ENCODE measurements around the gene MRPL12.
A peak's percentile ranks its signal among the peaks of the same experiment; 100 is the strongest.

The MRPL12 gene

DNA sequence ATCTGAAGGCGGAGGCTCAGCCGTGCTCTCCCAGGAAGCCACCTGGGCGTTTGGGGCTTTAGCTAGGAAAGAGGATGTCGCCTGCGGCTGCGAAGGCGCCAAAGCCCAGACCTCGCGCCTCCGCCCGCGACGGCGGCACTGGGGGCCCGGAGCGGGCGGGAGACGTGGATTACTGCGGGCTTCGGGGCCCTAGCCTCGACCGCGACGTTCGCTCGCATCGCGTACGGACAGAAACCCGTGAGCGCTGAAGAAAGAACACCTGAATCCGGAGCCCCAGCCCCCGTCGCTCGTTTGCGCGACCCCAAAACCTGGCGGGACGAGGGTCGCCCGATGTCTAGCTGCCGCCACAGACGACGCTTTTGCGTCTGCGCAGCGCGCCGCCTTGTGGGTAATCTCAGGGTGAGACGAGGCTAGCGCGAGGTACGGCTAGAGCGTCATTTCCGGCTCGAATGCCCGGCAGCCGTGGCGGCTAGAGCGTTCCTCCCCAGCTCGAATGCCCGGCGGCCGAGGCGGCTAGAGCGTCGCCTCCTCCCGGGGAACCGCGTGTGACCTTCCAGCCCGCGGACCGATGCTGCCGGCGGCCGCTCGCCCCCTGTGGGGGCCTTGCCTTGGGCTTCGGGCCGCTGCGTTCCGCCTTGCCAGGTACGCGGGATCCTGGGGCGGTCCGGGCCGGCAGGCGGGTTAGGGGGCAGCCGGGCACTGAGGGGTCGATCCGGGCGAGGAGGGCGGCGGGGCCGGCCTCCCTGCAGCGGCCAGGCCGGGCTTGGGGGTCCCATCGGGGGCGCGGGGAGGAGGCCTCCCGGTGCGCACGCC lies at the start of gene MRPL12:
Gene MRPL12, plus strand, starts transcription at position 434 of the 813 bp plus-strand sequence. Its CDS starts 135 bp downstream, at position 569.
- Mint-ChIP-seq H3K27me3 (no peaks in the 10 kb centered on the region), H3K4me1 (peaks cover 34% of the 10 kb centered on the region), H3K27ac (ENCODE audit: low read depth) (peak within 1 kb of the TSS; percentile 95), H3K36me3 (ENCODE audit: insufficient read depth) (peaks cover 44% of the 10 kb centered on the region), H3K4me3 (peak within 1 kb of the TSS; percentile 91), H3K9me3 (no peaks in the 10 kb centered on the region)
- DNase-seq (ENCODE audit: low spot score in 2 of 2) (peak; percentile 71 to 78), ATAC-seq (replicated peaks; ENCODE audit: extremely low read depth, poor library complexity, severe bottlenecking) (peak; percentile 89)

DNA sequence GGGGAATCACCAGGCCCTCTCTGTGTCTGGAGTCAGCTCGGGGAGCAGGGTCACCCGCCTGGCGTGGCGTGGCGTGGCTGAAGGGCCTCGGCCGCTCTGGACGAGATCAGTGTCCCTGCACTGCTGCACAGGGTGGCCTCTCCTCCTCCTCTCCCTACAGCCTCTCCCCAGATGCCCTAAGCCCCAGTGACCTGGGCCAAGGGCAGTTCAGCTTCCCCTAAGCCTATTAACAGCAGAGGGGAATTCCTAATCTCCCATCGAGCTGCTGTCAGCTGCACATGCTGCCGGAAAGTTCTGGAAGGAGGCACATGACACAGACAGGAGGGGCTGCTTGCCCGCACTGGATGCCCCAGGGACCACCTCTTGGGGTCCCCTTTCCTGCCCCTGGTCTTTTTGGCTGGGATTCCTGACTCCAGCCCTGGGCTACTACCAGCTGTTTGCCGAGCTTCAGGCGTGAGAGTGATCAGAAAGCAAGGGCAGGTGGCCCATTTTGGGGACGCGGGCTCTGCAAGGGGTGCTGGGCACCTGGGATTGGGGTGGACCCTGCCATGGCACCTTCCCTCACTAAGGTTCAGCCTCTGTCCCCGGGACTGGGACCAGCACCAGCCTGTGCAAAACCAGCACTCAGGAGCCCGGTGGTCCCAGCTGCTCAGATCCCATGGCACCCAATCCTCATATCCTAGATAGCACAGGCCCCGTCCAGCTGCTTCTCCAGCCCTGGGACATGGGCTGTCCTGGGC lies 47.6 kb upstream of the MRPL12 start:
- no peak for DNase-seq (ENCODE audit: low spot score in 2 of 2)
- ATAC-seq (replicated peaks; ENCODE audit: extremely low read depth, poor library complexity, severe bottlenecking), result no peak
- Mint-ChIP-seq H3K27ac (ENCODE audit: low read depth) (no peak overlapping the region), H3K27me3 (peaks cover 20% of the 10 kb centered on the region), H3K4me3 (no peak overlapping the region), H3K36me3 (ENCODE audit: insufficient read depth) (peaks cover 5% of the 10 kb centered on the region), H3K4me1 (no peaks in the 10 kb centered on the region), H3K9me3 (no peaks in the 10 kb centered on the region)

DNA sequence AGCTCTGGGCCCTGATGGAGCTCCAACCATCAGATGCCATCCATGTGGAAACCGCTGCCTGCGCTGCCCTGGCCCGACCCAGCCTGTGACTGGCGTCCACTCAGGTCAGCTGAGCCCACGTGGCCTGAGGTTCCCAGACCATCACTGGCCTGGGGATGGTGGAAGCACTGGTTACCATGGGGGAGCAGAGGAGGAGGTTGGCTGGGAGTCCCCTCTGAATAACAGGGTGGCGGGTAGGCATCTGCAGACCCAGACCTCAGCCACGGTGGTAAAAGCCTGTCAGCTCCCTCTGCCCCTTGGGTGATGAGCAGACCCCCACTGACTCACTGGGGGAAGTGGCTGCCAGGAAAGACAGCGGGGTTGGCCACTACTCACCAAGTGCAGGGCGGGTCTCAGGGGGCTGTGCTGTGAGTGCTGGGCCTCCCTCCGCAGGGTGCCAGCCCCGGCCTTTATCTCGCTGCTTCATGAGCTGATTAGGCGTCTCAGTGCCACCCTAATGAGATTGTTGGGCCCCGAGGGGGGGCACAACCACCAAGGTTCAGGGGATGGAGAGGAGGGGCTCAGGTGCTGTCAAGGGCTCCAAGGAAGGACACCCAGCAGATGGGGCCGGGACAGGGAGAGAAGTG lies 46.9 kb upstream of the MRPL12 start, which contains the start of gene PDE6G:
Gene PDE6G, minus strand, starts transcription at position 425 of the 626 bp plus-strand sequence. CDS start 3,237 bp downstream, outside the sequence.
- H3K27ac Mint-ChIP-seq (ENCODE audit: low read depth), result no peak within 1 kb of the TSS
- peaks cover 5% of the 10 kb centered on the region for H3K36me3 Mint-ChIP-seq (ENCODE audit: insufficient read depth)
- H3K27me3 Mint-ChIP-seq, result peaks cover 20% of the 10 kb centered on the region
- DNase-seq (ENCODE audit: low spot score in 2 of 2), result no peak
- no peaks in the 10 kb centered on the region for H3K4me1 Mint-ChIP-seq
- H3K4me3 Mint-ChIP-seq, result no peak within 1 kb of the TSS
- H3K9me3 Mint-ChIP-seq, result no peaks in the 10 kb centered on the region
- ATAC-seq (replicated peaks; ENCODE audit: extremely low read depth, poor library complexity, severe bottlenecking), result no peak

DNA sequence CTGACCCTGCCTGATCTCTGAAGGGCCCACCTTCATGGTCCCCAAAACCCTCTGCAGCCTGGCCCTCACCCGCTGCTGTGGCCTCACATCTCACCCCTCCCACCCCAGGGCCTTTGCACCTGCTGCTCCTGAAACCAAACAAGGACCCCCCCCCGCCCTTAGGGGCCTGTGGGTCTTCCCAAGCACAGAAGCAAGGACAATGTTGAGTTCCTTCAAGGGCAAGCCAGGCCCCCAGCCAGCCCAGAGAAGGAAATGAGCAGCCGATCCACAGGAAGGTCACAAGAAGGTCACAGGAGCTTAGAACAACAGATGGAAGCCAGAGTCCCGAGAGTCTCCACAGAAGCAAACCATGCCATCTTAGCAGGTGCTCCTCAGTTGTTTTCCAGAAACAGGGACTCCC lies 46.3 kb upstream of the MRPL12 start:
- Mint-ChIP-seq H3K4me1 (no peaks in the 10 kb centered on the region), H3K9me3 (no peaks in the 10 kb centered on the region), H3K27ac (ENCODE audit: low read depth) (no peak overlapping the region), H3K4me3 (no peak overlapping the region), H3K27me3 (peaks cover 15% of the 10 kb centered on the region), H3K36me3 (ENCODE audit: insufficient read depth) (peaks cover 2% of the 10 kb centered on the region)
- DNase-seq (ENCODE audit: low spot score in 2 of 2) (no peak), ATAC-seq (replicated peaks; ENCODE audit: extremely low read depth, poor library complexity, severe bottlenecking) (no peak)

DNA sequence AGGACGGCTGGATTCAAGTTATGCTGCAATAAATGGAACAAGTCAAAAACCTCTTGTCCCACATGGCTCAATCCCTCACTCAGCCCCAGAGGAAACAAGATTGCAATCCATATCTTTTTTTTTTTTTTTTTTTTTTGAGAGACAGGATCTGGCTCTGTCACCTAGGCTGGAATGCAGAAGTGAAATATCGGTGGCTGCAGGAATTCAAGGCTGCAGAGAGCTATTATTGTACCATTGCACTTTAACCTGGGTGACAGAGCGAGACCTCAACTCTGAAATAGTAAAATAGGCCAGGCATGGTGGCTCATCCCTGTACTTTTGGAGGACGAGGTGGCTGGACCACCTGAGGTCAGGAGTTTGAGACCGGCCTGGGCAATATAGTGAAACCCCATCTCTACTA lies 44.1 kb upstream of the MRPL12 start:
- ATAC-seq (replicated peaks; ENCODE audit: extremely low read depth, poor library complexity, severe bottlenecking), result no peak
- Mint-ChIP-seq H3K27me3 (peaks cover under 1% of the 10 kb centered on the region), H3K4me1 (peaks cover 4% of the 10 kb centered on the region), H3K27ac (ENCODE audit: low read depth) (no peak overlapping the region), H3K4me3 (no peak overlapping the region), H3K9me3 (no peaks in the 10 kb centered on the region), H3K36me3 (ENCODE audit: insufficient read depth) (peaks cover 2% of the 10 kb centered on the region)
- DNase-seq (ENCODE audit: low spot score in 2 of 2), result no peak

DNA sequence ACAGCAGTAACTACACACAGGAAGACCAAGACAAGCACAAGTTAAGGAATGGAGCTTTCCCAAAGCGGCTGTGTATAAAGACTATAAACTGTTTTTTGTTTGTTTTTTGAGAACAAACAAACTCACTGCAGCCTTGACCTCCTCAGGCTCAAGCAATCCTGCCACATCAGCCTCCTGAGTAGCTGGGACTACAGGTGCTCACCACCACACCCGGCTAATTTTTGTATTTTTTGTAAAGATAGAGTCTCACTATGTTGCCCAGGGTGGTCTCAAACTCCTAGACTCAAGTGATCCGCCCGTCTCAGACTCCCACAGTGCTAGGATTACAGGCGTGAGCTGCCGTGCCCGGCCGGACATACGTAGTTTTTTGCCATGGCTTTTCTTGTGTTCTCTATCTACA lies 42.7 kb upstream of the MRPL12 start:
- Mint-ChIP-seq H3K4me1 (peaks cover 5% of the 10 kb centered on the region), H3K4me3 (no peak overlapping the region), H3K36me3 (ENCODE audit: insufficient read depth) (peaks cover 2% of the 10 kb centered on the region), H3K9me3 (no peaks in the 10 kb centered on the region), H3K27ac (ENCODE audit: low read depth) (no peak overlapping the region), H3K27me3 (no peaks in the 10 kb centered on the region)
- DNase-seq (ENCODE audit: low spot score in 2 of 2) (no peak), ATAC-seq (replicated peaks; ENCODE audit: extremely low read depth, poor library complexity, severe bottlenecking) (no peak)

DNA sequence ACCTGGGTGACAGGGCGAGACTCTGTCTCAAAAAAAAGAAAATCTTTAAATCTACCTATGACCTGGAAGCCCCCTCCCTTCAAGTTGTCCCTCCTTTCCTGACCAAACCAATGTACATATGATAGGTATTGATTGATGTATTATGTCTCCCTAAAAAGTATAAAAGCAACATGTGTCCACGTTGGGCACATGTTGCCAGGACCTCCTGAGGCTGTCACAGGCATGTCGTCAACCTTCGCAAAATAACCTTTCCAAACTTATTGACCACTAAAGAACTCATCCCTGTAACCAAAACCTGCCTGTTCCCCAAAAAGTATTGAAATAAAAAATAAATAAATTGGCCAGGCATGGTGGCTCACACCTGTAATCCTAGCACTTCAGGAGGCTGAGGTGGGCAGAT lies 41.2 kb upstream of the MRPL12 start:
- no peak overlapping the region for H3K27ac Mint-ChIP-seq (ENCODE audit: low read depth)
- no peak for ATAC-seq (replicated peaks; ENCODE audit: extremely low read depth, poor library complexity, severe bottlenecking)
- no peak for DNase-seq (ENCODE audit: low spot score in 2 of 2)
- H3K36me3 Mint-ChIP-seq (ENCODE audit: insufficient read depth), result peaks cover 7% of the 10 kb centered on the region
- H3K27me3 Mint-ChIP-seq, result no peaks in the 10 kb centered on the region
- H3K9me3 Mint-ChIP-seq, result no peaks in the 10 kb centered on the region
- peaks cover 21% of the 10 kb centered on the region for H3K4me1 Mint-ChIP-seq
- H3K4me3 Mint-ChIP-seq, result no peak overlapping the region

DNA sequence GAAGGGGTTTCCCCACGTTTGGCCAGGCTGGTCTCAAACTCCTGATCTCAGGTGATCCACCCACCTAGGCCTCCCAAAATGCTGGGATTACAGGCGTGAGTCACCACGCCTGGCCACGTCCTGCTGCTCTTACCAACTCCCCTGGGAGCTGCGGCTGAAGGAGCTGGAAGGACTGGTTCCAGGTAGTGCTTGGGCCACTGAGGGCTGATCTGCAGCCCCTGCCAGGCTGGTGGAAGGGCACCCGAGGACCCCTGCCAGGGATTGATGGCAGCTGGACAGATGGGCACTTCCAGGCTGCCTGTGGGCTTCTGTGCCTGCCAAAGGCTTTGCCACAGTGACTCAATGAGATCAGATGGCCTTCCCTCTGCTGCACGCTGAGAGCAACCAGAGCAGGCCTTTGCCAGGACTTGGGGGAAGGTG lies 39.1 kb upstream of the MRPL12 start:
- H3K36me3 Mint-ChIP-seq (ENCODE audit: insufficient read depth), result peaks cover 17% of the 10 kb centered on the region
- H3K27me3 Mint-ChIP-seq, result no peaks in the 10 kb centered on the region
- H3K27ac Mint-ChIP-seq (ENCODE audit: low read depth), result no peak overlapping the region
- ATAC-seq (replicated peaks; ENCODE audit: extremely low read depth, poor library complexity, severe bottlenecking), result no peak
- H3K4me3 Mint-ChIP-seq, result peak overlapping the region; percentile 27
- no peaks in the 10 kb centered on the region for H3K9me3 Mint-ChIP-seq
- DNase-seq (ENCODE audit: low spot score in 2 of 2), result no peak
- peaks cover 35% of the 10 kb centered on the region for H3K4me1 Mint-ChIP-seq

DNA sequence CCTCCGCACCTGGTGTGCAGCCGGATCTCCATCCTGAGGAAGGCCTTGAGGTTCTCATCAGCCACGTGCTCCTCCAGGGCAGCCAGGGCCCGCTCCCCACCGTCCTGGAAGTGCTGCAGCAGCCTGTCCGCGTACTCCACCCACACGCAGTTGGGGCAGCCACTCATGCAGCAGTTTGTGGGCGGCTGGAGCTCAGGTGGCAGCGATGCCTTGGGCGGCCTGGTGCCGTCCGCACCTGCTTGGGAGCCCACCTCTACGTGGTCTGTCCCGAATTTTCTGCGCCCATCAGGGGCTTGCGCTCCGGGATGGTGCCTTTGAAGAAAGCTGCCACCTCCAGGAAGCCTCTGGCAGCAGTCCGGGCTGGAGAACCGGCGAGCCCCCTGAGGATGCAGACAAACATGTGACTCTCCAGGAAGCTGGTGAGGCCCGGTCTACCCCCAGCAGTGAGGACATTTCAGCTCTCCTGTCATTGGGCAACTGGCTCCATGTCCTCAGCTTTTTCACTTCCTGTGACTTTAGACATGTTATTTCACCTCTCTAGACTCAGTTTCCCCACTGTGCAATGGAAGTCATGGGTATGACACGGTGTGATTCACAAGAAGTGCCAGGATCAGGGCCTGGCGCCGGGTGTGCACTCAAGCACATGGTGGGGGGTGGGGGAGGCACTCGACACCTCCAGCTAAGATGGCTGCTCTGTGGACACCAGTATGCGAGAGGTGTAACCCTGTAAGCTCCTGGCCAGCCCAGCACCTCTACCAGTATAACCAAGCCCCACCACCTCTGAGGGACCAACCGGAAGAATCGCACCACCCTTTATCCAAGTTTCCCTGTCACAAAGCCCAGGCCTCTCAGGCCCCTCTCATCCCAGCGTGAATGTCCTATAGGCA lies 37.7 kb upstream of the MRPL12 start:
- Mint-ChIP-seq H3K27ac (ENCODE audit: low read depth) (peak overlapping the region; percentile 93), H3K27me3 (no peaks in the 10 kb centered on the region), H3K9me3 (no peaks in the 10 kb centered on the region), H3K4me3 (peak overlapping the region; percentile 85), H3K36me3 (ENCODE audit: insufficient read depth) (peaks cover 24% of the 10 kb centered on the region), H3K4me1 (peaks cover 35% of the 10 kb centered on the region)
- DNase-seq (ENCODE audit: low spot score in 2 of 2), result no peak
- ATAC-seq (replicated peaks; ENCODE audit: extremely low read depth, poor library complexity, severe bottlenecking), result peak; percentile 25

DNA sequence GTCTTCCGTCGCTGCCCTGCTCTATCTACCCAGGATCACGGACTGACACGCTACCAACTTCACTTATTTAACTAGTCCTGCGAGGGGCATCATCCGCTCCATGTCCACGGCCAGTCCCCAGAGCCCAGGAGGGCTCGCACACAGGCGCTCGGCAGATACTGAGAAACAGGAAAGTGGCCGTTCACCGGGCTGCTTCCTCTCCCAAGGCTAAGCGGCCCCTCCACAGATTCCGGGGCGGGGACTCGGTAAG lies 37.1 kb upstream of the MRPL12 start:
- ATAC-seq (replicated peaks; ENCODE audit: extremely low read depth, poor library complexity, severe bottlenecking), result peak; percentile 19
- H3K36me3 Mint-ChIP-seq (ENCODE audit: insufficient read depth), result peaks cover 25% of the 10 kb centered on the region

DNA sequence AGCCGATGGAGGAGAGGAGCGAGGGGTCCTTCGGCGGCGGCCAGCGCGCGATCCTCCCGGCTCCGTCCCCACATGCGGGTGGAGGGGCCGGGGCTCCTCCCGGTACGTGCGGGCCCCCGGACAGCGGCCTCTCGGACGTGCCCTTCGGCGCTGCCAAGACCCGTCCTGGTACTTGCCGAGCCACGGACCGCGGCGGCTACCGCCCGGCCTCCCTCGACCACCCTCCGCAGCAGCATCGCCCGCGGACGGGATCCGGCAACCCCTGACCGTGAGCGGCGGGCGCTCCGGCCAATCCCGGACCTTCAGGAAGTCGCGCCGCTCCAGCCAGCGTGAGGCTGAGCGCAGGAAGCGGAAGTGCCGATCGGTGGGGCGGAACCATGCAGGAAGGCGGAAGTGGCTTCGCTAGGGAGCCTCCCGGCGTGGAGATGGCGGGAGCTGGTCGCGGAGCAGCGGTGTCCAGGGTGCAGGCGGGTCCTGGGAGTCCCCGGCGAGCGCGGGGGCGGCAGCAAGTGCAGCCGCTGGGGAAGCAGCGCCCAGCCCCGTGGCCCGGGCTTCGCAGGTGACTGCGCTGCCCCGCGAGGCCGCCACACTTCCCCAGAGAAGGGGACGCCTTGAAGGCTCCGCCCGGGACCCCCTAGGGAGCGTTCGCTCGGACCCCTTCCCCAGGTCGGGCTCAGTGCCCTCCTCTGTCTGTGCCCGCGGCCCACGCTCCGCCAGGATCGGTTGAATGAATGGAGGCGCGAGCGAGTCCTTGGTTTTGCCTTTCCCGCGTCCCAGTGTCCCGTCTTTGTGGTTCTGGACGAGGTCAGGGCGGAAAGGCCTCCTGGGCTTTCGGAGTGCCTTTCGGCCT lies 36.6 kb upstream of the MRPL12 start, which contains the start of the genes CCDC137 and OXLD1:
Gene CCDC137, plus strand, starts transcription at position 396 of the 850 bp plus-strand sequence. Its CDS starts 30 bp downstream, at position 426.
Gene OXLD1, minus strand, starts transcription at position 264 of the 850 bp plus-strand sequence. Its CDS starts 28 bp downstream, at position 236.
- Mint-ChIP-seq H3K4me3 (peak within 1 kb of the TSS; percentile 85), H3K4me1 (peaks cover 35% of the 10 kb centered on the region), H3K27ac (ENCODE audit: low read depth) (peak within 1 kb of the TSS; percentile 93), H3K9me3 (no peaks in the 10 kb centered on the region), H3K36me3 (ENCODE audit: insufficient read depth) (peaks cover 28% of the 10 kb centered on the region), H3K27me3 (no peaks in the 10 kb centered on the region)
- ATAC-seq (replicated peaks; ENCODE audit: extremely low read depth, poor library complexity, severe bottlenecking) (peak; percentile 92), DNase-seq (ENCODE audit: low spot score in 2 of 2) (peak; percentile 82 to 84)

More for the DNA sequence above, 37.1 kb upstream of the MRPL12 start:
- H3K4me3 Mint-ChIP-seq, result peak overlapping the region; percentile 85
- no peaks in the 10 kb centered on the region for H3K27me3 Mint-ChIP-seq
- H3K9me3 Mint-ChIP-seq, result no peaks in the 10 kb centered on the region
- DNase-seq (ENCODE audit: low spot score in 2 of 2), result peak in 1 of 2 donors; percentile 27
- peaks cover 35% of the 10 kb centered on the region for H3K4me1 Mint-ChIP-seq
- peak overlapping the region; percentile 93 for H3K27ac Mint-ChIP-seq (ENCODE audit: low read depth)
